Eye (tissue), 1 donor: ENCODE measurements around the gene PAK5.

Source experiments
- DNase-seq: peaks from one replicate; pipeline ENCODE4 v3.0.0-alpha.2; 2015

PAK5 gene

DNA sequence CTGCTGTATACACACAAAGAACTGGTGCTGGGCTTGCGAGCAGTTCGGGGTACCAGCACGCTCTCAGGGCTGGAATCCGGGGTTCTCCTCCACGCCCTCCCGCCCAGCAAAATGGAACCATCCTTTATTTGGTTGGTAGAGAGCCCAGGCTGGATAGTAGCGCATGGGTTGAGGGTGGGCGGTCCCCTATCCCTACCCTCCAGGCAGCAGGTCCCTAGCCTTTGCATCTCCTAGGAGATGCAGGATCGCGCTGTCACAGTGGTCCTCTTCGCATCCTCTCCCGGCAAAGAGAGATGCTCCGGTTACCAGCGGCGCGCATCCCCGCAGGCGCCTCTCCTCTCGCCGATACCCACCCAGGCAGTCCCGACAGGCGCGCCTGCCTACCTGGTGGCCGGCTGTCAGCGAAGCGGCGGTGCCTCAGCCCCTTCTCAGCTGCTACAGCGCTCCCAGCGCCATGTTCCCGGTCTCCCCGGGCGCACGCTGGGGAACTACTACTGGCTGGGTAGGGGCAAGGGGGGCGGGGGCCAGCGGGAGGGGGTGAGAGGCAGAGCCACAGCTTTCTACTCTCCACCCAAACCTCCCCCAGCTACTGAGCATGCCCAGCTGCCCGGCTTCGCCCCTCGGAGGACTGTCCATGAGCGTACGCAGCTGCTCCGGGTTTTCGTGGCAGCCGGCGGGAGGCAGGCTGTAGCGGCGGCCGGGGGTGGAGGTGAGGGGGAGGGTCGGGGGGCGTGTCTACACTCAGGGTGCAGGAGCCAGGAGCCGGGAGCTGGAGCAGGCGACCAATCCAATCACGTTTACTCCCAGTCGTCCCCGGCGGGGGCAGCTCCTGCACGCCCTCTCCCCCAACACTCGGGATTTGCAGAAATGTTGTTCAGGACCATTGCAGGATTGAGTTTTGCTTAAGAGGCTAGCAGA is at the start of gene PAK5:
Gene PAK5 (minus strand): TSS at position 699 of the 918 bp plus-strand sequence. CDS start 194,748 bp downstream, outside the sequence.
- peak; percentile 96 for DNase-seq

DNA sequence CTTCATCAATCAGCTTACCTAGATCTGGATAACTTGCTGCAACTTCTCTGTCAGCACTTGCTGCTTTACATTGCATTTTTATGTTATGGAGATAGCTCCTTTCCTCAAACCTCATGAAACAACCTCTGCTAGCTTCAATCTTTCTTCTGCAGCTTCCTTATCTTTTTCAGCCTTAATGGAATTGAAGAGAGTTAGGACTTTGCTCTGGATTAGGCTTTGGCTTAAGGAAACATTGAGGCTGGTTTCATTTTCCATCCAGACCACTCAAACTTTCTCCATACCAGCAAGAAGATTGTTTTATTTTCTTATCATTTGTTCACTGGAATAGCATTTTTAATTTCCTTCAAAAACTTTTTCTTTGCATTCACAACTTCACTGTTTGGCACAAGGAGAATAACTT is 48.8 kb upstream of the PAK5 start:
- no peak for DNase-seq

DNA sequence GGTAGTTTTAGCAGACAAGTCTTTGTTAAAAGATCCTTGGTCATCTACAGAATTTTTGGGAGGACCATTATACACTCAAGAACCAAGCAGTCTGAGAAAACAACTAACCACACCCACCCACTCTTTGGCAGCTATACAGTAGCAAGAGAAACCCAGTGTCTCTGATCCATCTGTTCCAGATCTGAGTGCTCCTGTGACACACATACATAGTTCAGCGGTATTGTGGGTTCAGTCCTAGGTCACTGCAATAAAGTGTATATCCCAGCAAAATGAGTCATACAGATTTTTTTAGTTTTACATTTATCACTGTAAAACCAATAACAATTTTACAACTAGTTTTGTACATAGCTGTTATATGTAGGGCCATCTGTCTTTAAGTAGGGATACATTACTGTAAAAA is 47.4 kb upstream of the PAK5 start:
- DNase-seq, result no peak

DNA sequence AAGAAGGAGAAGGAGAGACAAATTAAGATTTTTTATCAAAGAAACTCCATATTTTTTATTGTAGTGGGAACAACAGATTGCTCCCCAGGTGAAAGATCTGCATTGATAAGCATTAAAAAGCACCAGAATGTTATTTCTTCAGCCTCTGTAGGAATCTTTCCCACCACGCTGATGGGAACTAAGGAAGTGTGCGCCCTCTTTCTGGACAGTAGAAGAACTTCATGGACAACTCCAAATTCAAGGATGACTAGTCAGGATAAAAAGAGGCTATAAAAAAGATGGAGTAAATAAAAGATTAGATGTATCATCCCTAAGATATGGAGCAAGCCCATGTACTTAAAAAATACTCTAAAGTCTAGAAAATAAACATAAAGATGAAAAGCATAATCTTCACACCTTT is 45.8 kb upstream of the PAK5 start:
- no peak for DNase-seq

DNA sequence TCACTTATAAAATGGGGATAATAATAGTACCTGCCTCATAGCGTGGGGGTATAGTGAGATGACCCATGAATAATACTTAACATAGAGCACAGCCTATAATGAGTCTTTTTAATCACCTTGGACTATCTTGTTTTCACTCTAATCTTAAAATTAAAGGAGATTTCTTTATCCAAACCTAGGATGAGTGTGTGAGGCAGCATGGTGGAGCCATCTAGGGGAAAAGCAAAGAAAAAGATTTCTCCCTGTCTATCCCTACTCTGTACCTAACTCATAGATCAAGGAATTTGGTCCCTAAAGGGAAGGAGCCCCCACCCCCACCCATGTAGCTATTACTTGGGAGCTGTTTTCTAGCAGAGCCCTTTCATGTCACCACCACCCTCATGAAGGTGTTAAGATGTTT is 45.2 kb upstream of the PAK5 start:
- peak; percentile 5 for DNase-seq

DNA sequence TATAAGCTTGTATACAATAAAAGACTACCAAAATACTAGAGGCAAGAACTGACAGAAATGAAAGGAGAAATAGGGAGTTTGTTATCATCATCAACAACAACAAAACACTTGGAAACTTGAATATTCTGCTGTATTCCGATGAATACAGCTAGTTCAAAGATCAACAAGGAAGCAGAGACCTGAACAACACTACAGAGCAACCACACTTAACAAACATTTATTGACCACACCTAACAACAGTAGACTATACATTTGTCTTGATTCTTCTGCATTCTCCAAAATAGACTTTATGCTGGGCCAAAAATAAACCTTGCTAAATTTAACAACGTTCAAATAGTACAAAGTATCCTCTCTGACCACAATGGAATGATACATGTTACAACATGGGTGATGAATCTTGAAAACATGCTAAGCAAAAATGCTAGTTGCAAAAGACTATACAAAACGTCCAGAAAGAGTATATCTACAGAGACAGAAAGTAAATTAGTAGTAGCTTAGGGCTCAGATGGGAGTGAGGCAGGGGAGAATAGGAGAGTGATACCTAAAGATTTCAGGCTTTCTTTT is 39.1 kb upstream of the PAK5 start:
- DNase-seq, result no peak

DNA sequence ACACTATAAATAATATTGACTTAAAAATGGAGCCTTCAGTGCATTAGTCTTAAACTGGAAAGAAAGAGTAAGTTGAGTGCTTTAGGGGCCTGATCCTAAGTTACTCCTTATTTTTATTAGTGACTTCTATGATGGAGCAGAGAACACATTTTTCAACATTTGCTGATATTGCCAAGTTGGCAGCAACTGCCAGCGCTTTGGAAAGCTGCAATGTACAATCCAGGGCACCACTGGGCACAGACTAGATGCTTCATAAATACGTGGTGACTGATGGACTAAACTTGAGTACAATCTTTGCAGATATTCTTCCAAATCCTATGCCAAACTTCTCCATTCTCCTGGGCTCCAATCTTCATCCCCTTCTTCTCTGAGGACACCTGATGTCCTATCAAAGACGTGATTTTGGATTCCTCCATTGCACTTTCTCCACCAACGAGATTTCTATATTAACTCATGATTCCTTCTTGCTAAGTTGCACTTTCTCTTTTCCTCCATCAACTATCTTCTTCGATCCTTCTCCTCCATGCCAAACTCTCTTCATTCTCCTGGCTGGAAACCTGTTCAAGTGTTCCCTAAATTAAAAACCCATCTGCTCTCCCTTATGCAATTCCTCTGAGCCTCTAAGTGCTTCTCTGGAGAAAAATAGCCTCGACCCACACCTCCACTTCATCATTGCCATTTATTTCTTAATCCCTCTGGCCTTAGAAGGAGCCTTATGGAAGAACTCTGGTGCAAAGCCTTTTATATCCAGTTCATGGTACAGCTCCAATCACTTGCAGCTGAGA is 28.5 kb upstream of the PAK5 start:
- DNase-seq, result no peak

DNA sequence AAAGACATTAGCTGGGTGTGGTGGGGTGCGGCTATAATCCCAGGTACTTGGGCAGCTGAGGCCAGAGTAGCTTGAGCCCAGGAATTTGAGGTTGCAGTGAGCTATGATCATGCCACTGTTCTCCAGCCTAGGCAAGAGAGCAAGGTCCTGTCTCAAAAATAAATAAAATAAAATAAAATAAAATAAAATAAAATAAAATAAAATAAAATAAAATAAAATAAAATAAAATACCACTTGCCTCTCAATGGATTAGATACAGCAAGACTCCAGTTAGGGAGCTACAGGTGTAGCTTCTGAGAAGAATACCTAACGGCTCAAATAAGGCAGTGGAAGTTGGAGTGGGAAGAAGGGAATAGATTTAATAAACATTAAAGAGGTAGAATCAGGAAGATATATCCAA is 13.7 kb upstream of the PAK5 start:
- no peak for DNase-seq

DNA sequence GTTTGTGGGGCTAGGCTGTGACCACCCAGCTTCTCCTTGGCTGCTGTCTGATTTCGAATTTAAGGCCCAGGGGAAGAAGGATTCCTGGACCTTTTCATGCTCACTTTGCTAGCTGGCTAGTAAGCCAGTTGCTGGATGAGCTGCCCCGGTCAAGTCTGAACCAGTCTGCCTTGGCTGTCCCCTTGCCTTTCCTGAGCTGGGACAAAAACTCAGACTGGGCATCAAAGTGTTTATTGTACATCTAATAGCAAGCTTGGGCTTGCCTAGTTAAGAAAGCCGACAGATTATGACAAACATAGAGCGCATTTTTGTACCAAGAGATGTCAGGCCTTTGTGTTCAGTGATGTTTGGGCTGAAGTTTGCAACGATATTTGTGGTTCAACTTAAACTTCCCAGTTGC is 750 bp upstream of the PAK5 start:
- no peak for DNase-seq

DNA sequence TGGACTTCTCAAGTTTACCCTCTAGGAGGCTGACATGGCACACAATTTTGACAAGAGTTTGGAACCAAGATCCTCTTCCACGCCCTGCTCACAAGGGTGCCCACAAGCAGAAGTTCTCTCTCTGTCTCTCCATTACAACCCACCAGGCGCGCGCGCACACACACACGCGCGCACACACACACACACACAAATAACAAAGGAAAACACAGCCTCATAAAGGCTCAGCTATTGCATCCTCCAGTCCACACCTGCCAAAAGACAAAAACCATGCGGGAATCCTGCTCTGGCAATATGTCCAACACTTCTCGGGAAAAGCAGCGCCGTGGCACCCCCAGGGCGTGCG is 870 bp downstream of the PAK5 start:
- no peak for DNase-seq

DNA sequence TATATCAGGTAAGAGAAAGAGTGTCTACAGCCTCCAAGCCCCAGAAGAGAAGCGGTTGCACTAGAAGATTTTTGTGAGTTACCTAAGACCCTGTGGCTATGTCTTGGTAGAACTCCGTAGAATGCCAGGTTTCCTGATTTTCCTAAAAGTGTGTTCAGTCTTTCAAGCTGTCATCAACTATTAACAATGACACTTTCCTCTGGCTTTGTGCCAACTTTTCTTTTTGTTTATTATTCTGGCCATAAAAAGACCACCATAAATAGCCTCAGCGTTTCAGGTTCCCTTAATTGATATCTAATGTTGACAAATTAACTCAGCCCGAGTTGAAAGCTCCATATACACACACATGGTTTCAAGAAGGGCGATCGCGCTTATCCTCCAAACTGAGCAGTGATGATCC is 1.2 kb downstream of the PAK5 start:
- DNase-seq, result no peak

DNA sequence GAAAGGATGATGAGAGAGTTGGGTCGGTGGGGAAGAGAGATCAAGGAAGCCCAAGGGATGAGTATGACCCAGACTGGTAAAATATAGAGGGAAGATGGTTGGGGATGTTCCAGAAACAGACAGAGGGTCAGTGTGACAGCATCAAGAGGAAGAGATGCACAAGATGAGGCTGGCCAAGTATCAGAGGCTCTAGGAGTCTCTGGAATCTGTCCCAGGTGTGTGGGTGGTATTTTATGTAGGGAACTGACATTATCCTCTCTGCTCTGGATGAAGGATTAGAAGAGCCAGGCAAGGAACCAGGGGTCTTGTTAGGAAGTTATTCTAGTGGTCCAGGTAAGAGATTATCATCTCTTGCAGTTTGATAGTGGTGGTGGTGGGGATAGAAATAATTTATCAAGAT is 3.6 kb downstream of the PAK5 start:
- DNase-seq, result no peak

DNA sequence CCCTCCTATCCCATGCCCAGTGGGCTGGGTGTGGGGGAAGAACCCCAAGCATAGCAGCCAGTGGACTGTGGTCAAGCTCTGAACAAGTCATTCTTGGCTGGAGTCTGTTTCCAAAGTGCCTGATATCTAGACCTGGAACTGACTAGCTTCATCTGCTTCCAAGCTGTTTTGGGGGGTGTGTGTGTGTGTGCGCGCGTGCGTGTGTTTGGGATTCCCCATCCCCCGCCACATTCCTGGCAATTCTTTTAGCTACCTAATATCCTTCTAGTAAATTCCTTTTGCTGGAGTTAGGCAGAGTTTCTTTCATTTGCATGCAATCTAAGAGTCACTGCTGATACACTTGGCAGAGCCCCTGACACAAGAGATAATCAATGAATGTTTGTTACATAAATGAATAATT is 7.8 kb downstream of the PAK5 start:
- no peak for DNase-seq

DNA sequence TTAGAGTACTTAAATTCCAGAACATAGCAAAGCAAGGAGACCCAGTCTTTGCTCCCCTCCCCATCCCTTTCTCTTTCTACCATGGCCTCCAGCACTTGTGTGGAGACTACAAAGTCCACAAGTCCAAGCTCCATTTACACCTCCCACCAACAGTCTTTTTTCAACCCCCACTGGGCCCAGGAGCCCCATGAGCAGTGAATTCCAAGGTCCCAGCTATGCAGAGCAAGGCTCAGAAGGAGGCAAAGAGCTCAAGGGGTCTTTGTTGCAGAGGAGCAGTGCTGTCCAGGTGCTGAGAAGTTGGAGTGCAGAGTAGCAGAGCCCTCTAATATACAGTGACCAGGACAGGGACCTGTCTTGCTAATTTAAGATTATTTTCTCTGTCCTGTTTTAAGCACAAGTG is 9.0 kb downstream of the PAK5 start:
- DNase-seq, result no peak

DNA sequence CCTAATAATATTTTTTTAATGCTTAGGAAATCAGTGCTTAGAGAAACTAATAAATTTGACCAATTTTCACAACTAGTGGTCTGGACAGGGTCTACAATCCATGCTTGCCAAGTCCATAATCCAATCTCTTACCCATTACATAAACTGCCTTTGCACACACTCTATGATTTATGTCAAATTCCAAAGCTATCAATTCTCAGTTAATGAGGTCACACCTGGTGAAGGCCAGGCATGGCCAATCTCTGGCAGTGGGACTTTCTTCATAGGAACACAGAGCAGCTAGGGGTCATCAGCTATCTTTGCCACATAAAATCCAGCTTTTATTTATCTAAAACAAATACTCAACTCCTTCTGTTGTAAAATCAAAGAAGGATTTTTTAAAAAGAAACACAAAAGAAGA is 21.2 kb downstream of the PAK5 start:
- DNase-seq, result no peak

DNA sequence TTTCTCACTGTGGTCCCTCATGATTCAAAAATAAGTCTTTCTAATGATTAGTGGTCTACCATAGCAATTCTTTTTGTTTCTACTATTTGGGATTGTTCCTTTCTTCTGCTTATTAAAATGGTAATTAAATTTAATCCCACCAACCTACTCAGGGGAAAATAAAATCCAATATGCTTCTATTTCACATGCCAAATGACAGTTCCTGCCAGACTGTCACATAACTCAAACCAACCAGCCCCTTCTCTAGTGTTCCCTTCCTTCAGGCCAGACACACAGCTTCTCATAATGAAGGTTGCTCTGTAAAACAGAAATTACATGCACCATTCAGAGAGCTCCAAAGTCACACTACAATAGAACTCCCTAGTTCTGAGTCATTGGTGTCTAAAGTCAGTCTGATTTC is 23.2 kb downstream of the PAK5 start:
- DNase-seq, result no peak

DNA sequence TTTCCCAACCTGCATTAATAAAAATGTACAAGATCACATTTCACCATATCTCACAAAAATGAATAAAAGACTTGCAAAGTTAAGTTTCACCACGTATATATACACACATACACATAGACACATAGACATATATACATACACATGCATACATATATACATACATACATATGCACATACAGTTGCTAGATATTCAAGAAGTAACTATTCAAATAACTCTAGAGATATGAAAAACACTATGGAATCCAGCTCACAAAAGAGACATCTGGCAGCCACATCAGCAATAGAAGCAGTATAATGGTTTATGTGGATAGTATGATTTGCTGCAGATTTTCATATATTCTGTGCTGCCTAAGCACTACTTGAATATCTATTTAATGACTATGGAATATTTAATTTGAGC is 28.1 kb downstream of the PAK5 start:
- DNase-seq, result no peak

DNA sequence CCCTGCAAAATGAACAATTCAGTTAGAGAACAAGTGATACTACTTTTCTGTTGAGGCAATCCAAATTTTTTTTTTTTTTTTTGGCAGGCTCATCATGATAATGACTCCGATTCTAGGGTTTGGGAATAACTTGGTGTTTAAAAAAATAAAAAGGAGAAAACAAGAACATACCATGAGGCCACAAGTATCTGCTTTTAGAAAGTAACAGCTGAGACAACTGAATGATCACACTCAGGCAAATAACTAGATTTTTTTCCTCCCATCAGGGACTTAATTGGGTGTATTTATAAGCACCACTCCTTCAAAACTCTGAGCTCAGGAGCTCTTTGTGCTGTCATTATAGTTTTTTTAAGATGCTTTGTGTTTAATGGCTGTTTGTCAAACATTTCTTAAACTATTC is 29.6 kb downstream of the PAK5 start:
- DNase-seq, result no peak

DNA sequence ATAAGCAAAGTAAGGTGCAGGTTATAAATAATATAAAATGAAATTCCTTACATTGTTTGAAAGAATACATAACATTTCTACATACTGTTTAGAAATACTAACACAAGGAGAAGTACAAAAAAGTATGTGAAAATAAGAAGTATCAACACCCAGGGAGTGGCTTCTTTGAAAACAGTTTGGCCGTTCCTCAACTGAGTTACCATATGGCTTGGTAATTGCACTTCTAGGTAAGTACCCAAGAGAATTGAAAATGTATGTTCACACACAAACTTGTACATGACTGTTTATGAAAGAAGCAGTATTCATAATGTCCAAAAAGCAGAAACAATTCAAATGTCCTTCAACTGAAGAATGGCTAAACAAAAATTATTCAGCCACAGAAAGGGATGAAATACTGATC is 30.7 kb downstream of the PAK5 start:
- no peak for DNase-seq

DNA sequence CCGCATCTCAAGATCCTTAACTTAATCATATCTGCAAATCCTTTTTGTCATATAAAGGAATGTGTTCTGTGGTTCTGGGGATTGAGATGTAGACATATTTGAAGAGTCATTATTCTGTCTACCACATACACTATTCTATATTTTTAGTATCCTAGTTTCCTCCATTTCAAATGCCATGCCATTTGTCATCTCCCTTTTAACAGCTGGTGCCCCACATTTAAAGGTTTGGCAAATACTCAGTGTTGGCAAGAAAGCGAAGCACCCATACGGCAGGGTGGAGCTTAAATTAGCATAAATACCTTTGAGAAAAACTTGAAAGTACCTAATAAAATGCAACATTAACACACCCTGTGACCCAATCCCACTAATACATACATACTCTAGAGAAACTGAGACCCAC is 31.7 kb downstream of the PAK5 start:
- DNase-seq, result no peak

DNA sequence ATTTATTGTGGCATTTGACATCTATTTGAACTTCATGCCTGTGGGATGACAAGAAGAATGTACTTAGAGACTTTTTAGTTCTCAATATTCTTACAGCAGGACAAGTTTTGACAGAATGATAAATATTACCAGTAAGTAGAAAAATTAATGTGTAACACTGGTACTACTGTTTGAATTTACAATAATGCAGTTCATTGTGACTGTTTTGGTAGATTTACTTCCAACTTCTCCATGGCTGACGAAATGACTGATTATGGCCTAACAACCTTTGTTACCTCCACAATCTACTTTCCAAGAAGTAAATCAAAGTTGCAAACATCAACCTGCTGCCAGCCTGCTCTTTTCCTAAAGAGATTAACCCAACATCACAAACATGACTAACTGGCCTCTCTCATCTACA is 38.5 kb downstream of the PAK5 start:
- DNase-seq, result no peak

DNA sequence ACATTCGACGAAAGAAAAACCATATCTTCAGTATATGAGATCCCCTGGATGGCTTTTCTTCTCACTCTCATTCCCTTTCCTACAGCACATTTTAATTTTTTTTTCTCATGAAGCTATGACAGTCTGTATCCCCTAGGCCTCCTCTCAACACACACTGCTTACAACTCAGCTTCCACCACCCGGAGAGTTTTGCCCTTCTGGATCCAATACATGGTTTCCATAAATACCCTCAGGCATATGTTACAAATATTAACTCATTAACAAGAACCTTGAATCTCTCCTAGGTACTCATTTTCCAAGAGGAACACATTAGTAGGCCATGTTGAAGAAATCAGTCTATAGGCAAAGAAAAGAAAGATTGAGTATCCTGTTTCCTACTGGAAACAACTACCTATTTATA is 44.0 kb downstream of the PAK5 start:
- no peak for DNase-seq

DNA sequence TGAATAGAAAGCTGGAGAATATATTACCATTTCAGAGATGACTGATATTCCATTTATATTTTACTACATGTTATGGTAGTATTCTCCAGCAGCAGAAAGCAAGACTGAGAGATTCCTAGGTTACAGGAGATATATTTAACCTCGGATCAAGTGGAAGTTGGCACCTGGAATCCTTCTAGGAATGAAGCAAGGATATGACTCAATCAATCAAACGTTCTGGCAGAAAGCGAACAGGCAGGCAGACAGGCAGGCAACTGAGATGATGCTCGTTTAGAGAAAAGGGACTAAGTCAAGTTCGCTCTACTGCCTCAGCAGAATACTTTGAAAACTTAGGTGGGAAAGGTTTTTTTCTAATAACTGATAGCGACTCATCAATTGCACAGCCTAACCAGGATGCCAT is 46.2 kb downstream of the PAK5 start:
- no peak for DNase-seq

DNA sequence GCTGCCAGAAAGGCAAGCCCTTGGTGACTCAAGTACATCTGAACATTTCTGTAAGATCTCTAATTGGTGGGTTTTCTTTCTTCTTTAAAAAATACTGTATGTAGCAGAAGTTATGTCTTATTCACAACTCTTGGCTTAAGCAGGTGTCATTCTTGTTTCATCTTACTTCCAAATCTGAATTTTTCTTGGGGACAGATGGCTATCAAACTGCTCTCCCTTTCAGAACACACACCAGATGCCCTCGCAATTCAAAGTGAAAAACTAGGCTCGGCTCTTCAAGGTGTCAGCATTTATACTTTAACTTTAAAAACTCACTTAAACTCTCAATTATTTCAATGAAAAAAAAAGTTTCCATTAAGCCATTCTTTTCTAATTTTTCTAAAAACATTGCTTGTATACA is 49.7 kb downstream of the PAK5 start:
- no peak for DNase-seq
